IMR-90 (cell line): ENCODE measurements around the gene MAP1LC3B2.
"Not testable (repeated sequence)": the region's sequence is repeated elsewhere in the genome, so short reads cannot be mapped to it uniquely, and the experiment has no call there.

ENCODE experiments used
- CHD1 ChIP-seq: IDR thresholded peaks from 2 replicates; pipeline ENCODE4 v1.6.1; 2012; ENCODE audit warnings: low read depth, low read length, improper control_type of control experiment
- MAFK ChIP-seq: IDR thresholded peaks from 2 replicates; pipeline ENCODE4 v1.6.1; 2012; ENCODE audit warnings: low read depth, low read length, improper control_type of control experiment
- POLR2A ChIP-seq: IDR thresholded peaks from 2 replicates; pipeline ENCODE4 v1.6.1; 2012; ENCODE audit warnings: mild to moderate bottlenecking, low read depth, low read length
- RAD21 ChIP-seq: IDR thresholded peaks from 2 replicates; pipeline ENCODE4 v1.6.1; 2012; ENCODE audit warnings: low read length, improper control_type of control experiment
- RFX5 ChIP-seq: IDR thresholded peaks from 2 replicates; pipeline ENCODE4 v1.8.0; 2012; ENCODE audit warnings: low read depth, mild to moderate bottlenecking, low read length, moderate library complexity
- USF2 ChIP-seq: fragments of 150-350 bp; IDR thresholded peaks from 2 replicates; pipeline ENCODE4 v1.6.1; 2017; ENCODE audit warnings: mild to moderate bottlenecking, antibody characterized with exemption, low read length, low read depth
- TF ChIP-seq, protein P1 (sequence below): conservative IDR thresholded peaks from 2 replicates; pipeline ENCODE4 v1.5.1; 2012; ENCODE audit warnings: mild to moderate bottlenecking, low read depth, low read length, improper control_type of control experiment

- not testable (repeated sequence) for TF ChIP-seq RFX5, CHD1, USF2, MAFK, POLR2A, RAD21
- TF ChIP-seq, protein P1, sequence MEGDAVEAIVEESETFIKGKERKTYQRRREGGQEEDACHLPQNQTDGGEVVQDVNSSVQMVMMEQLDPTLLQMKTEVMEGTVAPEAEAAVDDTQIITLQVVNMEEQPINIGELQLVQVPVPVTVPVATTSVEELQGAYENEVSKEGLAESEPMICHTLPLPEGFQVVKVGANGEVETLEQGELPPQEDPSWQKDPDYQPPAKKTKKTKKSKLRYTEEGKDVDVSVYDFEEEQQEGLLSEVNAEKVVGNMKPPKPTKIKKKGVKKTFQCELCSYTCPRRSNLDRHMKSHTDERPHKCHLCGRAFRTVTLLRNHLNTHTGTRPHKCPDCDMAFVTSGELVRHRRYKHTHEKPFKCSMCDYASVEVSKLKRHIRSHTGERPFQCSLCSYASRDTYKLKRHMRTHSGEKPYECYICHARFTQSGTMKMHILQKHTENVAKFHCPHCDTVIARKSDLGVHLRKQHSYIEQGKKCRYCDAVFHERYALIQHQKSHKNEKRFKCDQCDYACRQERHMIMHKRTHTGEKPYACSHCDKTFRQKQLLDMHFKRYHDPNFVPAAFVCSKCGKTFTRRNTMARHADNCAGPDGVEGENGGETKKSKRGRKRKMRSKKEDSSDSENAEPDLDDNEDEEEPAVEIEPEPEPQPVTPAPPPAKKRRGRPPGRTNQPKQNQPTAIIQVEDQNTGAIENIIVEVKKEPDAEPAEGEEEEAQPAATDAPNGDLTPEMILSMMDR, result not testable (repeated sequence)
Measured at GRCh38 chr12:116565221-116565620, 6.0 kb downstream of the MAP1LC3B2 start.
